ENCODE results near the gene COG5.

DNA sequence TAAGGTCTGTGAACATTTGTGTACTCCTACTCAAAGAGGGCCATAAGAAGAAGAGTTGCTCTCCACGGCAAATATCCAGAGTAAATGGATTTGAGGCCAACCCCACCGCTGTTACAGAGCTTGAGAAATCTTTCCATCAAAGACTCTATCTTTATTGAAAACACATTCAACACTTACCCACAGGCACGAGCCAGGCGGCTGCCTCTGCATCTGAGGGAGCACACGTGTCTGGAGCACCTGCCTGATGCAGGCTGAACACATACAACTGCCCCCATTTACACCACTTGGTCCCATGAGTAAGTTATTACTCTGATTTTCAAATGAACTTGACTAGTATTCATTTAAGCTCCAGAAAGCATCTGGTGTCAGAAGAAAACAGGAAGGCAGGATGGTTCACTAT, 356.3 kb downstream of the COG5 start:
- TF ChIP-seq CTCF (IDR thresholded peaks at IDR 0.05), result no peak
- no peak for TF ChIP-seq POLR2A (IDR thresholded peaks at IDR 0.05)
